Measurements from ENCODE around the gene SYT2.
A peak's percentile ranks its signal among the peaks of the same experiment; 100 is the strongest.
"Not testable (repeated sequence)": the region's sequence is repeated elsewhere in the genome, so short reads cannot be mapped to it uniquely, and the experiment has no call there.

The SYT2 gene

DNA sequence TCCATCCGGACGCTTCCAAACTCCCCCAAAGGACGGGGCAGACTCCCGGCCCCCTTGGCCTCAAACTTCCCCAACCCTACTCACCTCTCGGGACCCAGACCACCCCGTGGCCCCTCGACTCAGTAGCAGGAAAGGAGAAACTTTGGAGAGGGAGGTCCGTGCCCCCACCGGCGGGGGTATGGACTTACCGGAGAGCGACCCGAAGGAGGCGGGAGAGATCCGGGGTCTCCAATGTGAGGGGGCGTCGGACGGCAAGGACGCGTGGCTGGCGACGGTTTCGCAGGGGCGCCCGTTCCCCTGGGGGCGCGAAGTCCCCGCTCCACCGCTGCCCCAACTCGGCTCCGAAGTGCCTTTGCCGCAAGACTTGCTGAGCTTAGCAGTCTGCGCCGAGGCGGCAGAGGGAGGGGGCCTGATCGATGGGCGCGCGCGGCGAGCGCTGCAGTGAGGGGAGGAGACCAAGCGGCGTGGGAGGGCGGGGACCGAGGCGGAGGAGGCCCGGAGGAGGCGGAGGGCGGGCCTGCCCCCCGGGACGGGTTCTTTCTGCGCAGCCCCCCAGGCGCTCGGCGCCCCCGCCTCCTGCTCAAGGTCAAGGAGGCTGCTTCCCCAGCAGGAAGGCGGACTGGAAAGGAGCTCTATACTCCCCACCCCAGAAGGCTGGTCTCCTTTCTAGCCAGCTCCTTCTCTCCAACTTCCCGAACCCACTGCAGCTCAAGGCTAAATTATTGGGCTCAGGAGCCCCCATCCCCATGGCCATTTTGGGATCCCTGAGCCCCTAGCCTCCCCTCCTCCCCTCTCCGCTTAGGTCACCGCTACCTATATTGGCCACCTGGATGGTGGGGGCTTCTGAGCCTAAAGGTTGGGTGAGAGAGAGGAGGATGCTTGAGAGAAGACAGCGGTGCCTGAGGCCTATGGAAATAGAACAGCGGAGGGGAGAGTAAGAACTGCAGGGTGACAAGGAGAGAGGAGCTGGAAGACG lies at the start of gene SYT2:
Gene SYT2 (minus strand): TSS at position 385 of the 976 bp plus-strand sequence. CDS start 104,682 bp downstream, outside the sequence.
- peak; percentile 31 for DNase-seq

DNA sequence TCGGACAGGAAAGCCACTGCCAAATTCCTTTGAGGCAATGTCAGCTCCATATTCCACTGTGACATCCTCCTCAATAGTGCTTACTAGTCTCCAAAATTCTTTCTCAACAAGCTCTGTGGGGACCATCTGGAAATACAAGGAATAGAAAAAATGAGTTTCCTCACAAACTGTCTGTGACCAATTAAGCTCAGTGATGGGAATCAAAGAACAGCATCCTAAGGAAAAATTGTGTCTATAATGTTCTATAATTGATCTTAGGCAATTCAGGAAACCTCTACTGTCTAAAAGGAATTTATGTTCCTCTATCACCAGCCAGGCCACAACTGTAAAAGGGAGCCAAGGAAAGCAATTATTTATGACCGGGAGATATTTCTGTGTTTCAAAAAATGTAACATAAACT lies 46.1 kb upstream of the SYT2 start:
- no peak for DNase-seq

DNA sequence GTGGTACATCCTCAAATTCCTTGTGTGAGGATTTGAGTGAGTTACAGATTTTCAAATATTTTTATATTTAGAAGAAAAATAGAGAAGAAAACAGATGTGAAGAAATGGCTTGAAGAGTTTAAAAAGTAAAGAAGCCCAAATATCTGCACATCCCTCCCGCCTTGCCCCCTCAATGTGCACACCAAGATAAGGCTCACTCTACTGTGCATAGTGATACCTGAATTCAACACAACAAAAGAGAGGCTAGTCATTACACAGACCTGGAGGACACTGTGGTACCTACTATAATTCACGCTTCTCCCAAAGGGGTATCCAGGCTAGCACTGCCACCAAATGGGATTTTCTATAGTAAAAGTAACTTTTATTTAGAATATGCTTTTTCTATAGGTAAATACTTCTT lies 44.0 kb upstream of the SYT2 start:
- no peak for DNase-seq

DNA sequence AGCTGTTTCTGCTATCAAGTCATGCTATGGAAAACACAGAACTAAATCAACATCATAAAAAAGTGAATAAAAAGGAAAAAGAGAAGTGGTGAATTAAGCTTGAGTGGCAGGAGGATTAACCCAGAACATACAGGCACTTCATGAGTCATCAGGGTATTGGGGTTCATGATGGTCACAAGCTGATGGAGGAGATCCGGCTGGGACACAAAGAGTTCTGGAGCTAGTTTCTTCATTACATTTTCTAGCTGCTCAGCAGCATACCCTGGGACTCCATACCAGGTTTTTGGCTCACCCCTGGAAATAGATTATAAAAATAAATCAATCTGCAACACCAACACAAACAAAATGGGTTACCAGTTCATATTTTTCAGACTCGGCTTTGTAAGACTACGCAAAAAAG lies 42.5 kb upstream of the SYT2 start:
- DNase-seq, result no peak

DNA sequence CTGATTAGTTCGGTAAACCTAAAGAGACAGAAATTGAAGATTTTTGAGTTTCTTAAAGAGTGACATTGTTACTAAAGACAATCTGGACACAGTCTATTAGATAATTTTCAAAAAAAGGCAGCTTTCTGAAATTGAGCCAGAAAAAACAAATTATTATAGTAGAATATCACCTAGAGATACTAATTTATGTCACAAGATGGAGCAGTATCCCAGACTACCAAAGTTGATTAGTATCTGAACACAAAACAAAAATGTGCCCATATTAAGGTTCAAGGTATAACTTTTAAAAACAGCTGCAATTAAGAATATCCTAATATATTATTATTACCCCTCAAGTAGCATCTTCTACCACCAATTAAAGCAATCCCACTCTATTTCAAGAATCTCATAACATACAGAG lies 40.5 kb upstream of the SYT2 start:
- DNase-seq, result no peak

DNA sequence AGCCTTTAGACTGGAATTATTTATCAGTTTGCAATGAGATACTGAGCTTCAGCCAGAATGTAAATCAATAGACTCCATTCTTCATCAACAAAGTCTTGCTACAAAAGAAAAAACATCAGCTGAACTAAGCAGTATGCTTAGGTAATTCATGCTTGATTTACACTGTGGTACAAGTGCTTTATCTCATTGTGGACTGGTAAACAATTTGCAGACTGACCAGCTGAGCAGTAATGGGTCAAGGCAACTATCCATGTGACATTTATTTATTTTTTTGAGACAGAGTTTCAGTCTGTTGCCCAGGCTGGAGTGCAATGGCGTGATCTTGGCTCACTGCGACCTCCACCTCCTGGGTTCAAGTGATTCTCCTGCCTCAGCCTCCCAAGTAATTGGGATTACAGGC lies 39.8 kb upstream of the SYT2 start:
- DNase-seq, result no peak

DNA sequence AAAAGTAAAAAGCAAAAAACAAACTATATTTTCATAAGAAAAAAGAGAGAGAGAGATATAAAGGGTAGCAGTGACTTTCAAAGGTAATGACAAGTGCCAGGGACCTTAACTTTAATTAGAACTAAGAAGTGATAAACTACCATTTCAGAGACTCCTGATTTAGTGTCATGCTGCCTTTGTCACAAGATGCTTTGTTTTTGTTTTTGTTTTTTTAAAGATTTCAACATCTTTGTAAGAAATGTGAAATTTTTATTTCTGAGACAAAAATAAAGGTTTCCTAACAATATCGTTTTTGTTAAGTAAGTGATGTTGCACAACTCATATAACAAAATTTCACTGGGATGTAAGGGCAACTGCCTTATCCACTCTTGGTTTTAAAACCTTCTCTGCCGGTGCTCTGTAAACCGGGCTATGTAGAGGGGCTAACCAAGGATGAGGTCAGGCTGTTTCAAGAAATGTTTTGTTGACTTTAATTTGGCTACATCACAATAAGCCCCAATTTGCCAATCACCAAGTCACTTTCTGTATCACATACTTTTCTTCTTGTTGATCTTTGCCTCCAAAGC lies 35.2 kb upstream of the SYT2 start:
- no peak for DNase-seq

DNA sequence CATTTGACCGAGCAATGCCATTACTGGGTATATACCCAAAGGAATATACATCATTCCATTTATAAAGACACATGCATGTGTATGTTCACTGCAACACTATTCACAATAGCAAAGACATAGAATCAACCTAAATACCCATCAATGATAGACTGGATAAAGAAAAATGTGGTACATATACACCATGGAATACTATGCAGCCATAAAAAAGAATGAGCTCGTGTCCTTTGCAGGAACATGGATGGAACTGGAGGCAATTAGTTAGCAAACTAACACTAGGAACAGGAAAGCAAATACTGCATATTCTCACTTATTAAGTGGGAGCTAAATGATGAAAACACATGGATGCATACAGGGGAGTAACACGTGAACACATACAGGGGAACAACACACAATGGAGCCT lies 34.5 kb upstream of the SYT2 start:
- DNase-seq, result not testable (repeated sequence)

DNA sequence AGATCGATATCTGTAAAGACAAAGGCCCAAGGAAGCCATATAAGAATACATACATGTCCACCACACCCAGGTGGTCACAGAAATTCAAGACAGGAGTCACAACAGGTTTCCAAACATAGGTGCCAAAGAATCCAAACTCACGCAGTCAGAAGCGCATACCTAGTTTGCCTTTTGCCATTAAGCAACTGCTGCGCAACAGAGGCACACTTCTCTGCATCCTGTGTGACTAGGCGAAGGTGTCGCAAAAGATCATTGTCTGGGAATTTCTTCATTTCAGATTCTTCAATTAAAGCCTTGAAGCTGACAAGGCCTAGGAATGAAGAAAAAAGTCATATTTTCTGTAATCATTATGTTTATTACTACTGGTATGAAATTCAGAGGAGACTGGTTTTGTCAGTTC lies 32.2 kb upstream of the SYT2 start:
- DNase-seq, result no peak

DNA sequence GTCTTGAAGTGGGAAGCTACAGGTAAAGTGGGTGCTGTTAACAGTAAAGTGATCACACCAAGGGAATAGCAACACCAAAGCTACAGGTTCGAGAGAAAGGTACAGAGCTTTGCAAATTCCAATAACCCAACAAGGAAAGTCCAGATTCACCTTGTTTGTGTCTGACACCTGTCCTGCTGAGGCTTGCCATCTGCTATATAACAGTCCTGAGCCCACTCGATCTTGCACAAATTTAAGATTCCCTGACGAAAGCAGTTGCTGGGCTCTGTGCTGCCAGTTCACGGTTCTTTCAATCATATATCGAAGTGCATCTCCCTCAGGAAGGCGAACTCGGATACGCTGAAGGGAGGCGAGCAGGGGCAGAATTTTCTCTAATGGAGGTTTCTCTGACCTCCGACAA lies 23.0 kb upstream of the SYT2 start:
- no peak for DNase-seq

DNA sequence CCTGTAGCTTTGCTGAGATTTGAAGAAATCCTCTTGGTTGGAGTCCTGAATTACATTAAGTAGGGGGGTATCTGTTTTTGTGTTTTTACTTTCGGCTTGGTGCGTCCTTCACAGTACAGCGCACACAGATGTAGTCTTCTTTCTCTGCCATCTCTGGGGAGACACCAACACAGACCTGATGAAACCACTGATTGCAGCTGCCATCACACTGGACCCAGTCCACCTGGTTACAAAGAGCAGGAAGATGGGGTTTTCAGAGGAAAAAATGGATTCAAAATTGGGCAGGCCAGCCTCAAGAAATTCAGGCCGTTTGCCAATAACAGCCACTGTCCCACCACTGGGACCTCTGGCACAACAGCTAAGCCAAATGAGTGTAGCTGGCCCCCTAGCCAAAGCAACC lies 18.7 kb upstream of the SYT2 start:
- no peak for DNase-seq

DNA sequence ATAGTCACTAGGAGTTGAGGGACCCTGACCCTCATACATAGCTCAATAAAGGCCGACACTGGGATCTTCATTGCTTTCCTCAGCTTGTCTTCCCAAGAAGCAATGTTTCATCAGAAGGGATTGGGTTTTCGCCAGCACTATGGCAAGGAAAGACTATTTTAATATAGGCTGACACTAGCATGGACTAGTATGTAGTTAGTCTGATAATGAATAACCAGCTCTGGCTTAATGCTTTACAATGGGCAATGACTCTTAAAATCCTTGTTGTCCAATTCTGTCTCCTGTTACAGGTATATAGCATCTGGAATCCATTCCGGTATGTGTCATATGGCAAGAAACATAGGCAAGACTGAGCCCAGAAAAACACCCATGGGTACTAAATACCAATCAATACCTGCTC lies 15.3 kb upstream of the SYT2 start:
- no peak for DNase-seq

DNA sequence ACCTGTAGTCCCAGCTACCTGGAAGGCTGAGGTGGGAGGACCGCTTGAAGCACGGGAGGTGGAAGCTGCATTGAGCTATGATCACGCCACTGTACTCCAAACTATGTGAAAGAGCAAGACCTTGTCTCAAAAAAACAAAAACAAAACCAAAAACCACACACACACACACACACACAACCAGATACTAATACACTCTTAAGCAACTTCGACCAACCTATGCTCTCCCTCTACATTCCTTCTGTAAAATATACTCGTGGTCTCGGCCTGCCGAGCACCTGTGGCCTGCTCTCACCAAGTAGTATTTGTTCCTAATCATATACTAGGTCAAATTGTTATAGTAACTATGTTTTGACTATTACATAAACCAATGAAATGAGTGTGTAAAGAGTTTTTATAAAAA lies 13.5 kb upstream of the SYT2 start:
- DNase-seq, result no peak

DNA sequence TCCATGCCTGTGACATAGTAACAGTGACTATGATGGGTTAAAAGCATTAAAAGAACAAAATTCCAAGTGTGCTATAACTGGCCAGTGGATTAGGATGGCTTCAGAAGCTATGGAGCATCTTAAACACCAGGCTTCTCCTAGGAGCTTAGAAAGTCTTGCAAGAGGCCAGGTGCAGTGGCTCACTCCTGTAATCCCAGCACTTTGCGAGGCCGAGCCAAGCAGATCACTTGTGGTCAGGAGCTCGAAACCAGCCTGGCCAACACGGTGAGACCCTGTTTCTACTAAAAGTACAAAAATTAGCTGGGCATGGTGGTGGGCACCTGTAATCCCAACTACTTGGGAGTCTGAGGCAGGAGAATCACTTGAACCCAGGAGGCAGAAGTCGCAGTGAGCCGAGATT lies 12.8 kb upstream of the SYT2 start:
- not testable (repeated sequence) for DNase-seq

DNA sequence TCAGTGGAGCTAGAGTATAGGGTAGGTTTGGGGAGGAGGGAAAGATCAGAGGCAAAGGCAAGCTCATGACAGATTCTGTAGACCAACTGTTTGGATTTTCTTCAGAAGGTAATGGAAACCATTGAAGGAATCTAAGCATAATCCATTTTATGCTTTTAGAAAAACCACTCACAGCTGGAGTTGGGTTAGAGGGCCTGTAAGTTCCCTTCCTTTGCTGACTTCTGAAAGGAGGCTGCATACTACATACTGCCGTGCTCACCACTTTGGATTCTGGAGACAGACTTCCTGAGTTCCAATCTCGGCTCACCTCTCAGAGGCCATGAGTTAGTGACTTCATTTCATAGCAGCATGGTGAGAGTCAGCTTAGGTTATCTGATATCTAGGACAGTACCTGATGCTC lies 6.4 kb upstream of the SYT2 start:
- no peak for DNase-seq

DNA sequence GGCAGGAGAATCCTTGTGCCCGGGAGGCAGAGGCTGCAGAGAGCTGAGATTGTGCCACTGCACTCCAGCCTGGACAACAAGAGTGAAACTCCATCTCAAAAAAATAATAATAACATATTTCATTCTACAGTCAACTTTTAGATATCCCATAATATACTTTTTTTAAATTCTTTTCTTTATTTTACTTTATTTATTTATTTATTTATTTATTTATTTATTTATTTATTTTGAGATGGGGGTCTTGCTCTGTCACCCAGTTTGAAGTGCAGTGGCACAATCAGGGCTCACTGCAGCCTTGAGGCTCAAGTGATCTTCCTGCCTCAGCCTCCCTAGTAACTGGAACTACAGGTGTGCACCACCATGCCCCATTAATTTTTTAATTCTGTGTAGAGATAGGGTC lies 3.9 kb upstream of the SYT2 start:
- DNase-seq, result not testable (repeated sequence)

DNA sequence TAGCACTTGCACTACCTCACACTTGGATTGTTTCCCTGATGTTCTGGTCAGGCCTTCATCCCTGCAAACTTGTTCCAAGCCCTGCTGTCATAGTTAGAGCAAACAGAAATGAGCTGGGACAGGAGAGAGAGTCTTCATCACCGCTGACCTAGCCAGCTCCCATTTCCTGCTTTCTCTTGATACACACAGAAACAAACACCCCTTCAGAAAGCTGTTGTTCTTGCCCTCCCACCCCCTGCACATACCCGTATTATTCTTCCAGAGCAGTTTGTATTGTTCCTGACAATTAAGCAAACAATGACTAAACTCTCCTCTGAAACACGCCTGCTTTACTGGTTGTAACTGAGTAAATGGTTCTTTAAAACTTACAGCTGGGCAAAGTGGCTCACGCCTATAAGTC lies 2.9 kb upstream of the SYT2 start:
- no peak for DNase-seq

DNA sequence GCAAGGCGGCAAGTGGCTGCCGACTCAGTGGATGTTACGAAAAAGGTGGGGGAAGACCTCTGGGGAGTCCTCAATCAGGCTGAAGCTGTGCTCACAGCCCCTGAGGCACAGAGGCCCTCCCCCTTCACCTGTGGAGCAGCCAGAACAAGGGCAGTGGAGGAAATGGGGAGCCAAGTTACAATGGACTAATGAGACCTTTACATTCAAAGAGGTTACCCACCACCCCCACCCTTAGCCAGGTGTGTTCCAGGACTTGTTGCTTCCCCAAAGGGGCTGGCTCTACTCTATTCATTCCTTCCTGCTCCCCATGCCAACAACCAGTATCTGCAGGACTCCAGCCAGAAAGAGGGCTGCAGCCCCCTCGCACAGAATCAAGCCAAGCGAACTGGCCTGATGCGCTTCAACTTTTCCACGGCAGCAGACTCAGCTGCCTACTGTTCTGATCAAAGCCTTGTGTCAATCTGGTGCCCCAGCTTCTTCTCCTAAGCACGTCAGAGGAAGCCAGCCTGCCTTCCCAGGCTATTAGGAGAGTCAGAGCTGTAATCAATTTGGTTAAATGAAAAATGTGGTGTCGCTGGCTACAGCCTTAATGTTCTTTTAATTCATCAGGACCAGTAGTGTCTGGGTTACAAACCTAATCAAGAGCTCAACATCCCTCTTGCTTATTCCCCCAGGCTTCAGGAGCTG lies 1.8 kb upstream of the SYT2 start:
- no peak for DNase-seq

DNA sequence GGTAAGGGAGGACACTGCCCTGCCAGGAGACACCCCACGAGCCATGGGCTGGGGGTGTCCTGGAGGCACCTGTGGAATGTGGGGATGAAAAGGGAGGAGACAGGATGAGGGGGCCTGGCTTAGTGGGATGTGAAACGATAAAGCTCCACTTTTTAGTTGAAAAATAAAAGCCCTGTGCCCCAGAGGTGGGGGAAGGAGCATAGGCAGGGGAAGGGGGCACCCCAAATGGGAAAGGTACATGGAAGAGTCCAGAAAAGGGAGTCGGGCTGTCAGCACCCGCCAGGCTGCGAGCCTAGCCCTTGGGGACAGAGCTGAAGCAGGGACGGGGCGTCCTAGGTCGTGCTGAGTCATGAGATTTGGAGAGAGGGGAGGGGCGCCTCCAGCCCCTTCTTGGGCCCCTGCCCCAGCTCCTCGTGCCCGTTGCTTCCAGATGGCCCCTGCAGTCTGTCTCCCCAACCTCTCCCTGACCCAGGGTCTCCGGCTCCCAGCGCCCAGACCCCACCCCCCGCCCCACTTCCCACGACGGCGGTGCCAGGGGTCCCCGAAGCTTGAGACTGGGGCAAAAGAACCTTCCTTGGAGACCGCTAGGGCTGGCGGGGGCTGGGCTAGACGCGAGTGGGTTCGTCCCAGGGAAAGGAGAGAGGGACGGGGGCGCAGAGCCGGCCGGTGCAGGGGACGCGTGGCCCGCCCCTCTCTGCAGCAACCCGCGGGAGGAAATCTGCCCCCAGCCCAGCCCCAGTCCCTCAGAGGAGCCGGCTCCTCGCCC lies 795 bp downstream of the SYT2 start:
- no peak for DNase-seq

DNA sequence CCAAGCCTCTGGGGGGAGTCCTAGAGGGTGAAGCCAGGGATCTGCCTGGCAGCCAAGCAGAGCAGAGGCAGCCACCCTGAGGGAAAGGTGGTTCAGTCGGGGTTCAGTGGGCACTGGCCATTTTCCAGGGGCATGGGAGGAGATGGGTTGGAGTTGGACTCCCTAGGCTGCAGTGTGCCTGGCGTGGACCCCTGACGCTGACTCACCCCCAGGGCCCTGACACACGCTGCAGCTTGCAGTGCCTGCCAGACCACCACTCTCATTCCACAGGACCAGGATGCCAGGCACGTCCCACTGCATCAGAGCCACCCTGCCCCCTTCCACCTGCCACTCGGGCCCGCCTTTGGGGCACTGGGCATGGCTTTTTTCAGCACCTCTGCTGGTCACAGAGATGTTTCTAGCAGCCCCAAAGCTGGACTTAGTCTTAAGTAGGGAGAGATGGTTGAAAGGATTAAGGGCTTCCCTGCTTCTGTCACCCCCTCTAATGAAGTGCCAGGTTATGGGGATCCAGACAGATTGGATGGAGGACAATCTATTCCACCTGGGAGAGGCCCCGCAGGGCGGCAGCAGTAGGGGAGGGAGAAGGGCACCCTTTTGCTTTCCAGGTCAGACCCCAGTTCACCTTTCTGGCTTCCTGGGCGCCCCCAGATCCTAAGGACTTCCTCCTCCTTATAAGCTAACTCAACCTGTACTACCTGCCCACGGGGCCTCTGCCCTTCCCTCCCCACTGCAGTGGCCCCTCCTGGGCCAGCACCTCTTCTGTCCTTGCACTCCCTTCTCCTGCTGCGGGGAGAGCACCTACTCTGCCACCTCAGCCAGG lies 1.6 kb downstream of the SYT2 start:
- no peak for DNase-seq

DNA sequence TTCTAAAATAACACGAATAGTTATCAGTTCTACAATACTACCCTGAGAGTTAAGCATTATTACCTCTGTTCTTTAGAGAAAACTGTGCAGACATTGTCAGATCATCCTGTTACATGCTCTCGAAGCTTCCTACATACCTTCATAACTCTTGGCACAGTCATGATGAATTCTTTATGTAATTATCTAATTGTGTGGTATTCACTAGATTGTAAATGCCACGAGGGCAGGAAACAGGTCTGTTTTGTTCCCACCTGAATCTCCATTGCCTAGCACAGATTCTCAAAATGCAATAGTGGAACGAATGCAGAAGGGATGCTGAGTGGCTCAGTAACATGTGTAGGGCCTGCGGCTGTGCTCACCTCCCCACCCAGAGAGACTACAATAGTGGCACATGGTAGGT lies 3.4 kb downstream of the SYT2 start:
- DNase-seq, result no peak

DNA sequence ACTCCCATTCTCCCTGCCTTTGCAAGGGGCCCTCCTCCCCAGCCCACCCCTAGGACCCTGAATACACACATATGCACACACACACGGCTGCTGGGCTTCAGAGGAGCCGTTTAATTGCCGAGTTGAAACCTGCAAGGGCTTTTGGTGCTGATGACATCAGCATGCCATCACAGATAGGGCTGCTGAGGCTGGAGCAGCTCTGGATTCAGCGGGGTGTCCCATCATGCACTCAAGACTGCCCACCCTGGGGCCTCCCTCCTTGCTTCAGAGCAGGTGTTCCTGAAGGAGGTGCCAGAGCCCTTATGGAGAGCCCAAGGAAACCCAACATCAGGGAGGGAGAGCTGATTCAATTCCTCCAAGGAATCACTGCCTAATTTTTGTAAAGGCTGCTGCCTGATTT lies 5.7 kb downstream of the SYT2 start:
- no peak for DNase-seq

Data from NCI-H1694 treated with DMSO at 0.1 percent for 48 hours (cell line).